DMS153 treated with DMSO at 0.1 percent for 48 hours (cell line): ENCODE data around the gene KCNJ6.
"Not testable (repeated sequence)": the region's sequence is repeated elsewhere in the genome, so short reads cannot be mapped to it uniquely, and the experiment has no call there.

Experiments used
- DNase-seq: peaks from one replicate; lab custom pipeline; 2025; ENCODE audit not compliant: unreplicated experiment; lab: John Stamatoyannopoulos, UW

The KCNJ6 gene

DNA sequence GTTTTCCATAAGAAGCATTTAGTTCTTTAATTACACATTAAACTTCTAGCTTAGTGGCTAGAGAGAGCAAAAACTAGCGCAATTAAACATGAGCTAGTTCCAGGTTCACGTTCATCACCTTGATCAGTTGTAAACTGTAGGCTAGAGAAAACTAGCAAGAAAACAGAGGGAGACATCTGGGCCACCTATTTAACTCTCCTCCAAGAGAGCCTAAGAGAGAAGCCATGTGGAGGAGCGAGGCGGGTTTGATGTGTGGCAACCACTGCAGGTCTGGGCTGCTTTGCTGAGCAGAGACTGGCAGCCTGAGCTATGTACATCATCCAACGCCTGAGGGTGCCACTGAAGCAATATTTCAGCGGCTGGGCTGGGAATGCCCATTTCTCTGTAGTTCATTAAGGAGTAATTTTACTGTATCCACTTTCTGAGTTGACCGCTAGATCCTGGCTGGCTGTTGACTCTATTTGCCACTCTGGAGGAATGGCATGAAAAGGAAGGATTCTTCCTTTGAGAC is 296.7 kb downstream of the KCNJ6 start:
- DNase-seq, result no peak

- no peak for DNase-seq
Observed at GRCh38 chr21:37618081-37618480, 298.2 kb downstream of the KCNJ6 start.

- no peak for DNase-seq
Observed at GRCh38 chr21:37615962-37616361, 300.3 kb downstream of the KCNJ6 start.

GRCh38 chr21:37614351-37614875 is 301.8 kb downstream of the KCNJ6 start:
- no peak for DNase-seq

- DNase-seq, result no peak
Observed at GRCh38 chr21:37607081-37607480, 309.2 kb downstream of the KCNJ6 start.

- no peak for DNase-seq
Observed at GRCh38 chr21:37606549-37606948, 309.7 kb downstream of the KCNJ6 start.

- no peak for DNase-seq
Observed at GRCh38 chr21:37605006-37605405, 311.3 kb downstream of the KCNJ6 start.

GRCh38 chr21:37603129-37603528 is 313.1 kb downstream of the KCNJ6 start:
- DNase-seq, result no peak

- DNase-seq, result no peak
Observed at GRCh38 chr21:37601915-37602314, 314.3 kb downstream of the KCNJ6 start.

GRCh38 chr21:37601027-37601426 is 315.2 kb downstream of the KCNJ6 start:
- no peak for DNase-seq

DNA sequence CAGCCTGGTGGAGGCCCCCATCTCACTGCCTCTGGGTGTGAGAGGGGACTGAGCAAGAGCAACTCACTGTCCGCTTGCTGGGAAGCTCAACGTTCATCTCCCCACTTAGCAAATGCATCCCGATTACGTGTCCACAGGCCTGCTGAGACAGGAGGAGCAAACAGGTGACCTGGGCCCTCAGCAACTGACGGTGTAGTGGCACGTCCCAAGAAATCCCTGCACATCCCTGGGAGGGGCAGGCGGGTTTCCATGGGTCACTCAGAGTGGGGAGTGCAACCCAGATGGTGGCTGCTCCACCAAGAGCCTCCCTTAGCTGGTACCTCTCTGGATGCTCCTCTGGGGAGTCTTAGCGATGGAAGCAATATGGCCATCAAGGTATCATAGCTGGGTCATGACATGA is 320.3 kb downstream of the KCNJ6 start:
- no peak for DNase-seq

GRCh38 chr21:37594472-37594951 is 321.7 kb downstream of the KCNJ6 start:
- no peak for DNase-seq

- no peak for DNase-seq
Observed at GRCh38 chr21:37593740-37594471, 322.4 kb downstream of the KCNJ6 start.

DNA sequence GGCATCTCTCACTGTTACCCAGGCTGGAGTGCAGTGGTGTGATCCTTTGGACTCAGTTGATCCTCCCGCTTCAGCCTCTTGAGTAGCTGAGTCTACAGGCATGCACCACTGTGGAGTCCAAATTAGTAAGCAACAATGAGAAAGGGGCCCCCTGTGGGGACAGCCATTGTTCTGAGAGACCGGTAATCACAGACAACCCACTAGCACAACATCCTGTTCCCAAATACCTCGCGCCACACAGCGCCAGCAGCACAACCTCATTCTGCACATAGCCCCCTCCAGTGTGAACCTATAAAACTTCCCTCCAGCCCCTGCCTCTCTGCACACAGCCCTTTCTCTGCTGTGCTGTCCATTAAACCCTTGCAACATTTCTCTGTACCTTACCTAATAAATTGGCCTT is 323.2 kb downstream of the KCNJ6 start:
- no peak for DNase-seq

- DNase-seq, result no peak
Observed at GRCh38 chr21:37592496-37592895, 323.8 kb downstream of the KCNJ6 start.

DNA sequence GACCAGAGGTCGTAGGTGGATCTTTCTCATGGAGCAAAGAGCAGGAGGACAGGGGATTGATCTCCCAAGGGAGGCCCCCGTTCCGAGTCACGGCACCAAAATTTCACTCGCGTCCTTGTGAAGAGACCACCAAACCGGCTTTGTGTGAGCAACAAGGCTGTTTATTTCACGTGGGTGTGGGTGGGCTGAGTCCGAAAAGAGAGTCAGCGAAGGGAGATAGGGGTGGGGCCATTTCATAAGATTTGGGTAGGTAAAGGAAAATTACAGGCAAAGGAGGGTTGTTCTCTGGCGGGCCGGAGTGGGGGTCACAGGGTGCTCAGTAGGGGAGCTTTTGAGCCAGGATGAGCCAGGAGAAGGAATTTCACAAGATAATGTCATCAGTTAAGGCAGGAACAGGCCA is 324.3 kb downstream of the KCNJ6 start:
- DNase-seq, result not testable (repeated sequence)

- DNase-seq, result not testable (repeated sequence)
Observed at GRCh38 chr21:37590836-37591235, 325.4 kb downstream of the KCNJ6 start.

DNA sequence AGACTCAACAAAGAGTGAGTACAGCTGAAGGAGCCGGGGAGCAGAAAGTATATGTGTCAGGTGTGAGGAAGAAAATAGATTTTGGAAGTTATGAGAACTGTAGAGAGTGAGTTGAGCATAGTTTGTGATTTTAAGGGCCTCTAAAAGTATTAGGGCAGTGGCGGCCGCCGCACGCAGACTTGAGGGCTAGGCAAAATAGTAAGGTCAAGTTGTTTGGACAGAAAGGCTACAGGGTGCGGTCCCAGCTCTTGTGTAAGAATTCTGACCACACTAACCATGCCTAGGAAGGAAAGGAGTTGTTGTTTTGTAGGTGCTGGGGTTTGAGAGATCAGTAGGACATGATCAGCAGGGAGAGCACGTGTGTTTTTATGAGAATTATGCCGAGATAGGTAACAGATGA is 327.6 kb downstream of the KCNJ6 start:
- not testable (repeated sequence) for DNase-seq

DNA sequence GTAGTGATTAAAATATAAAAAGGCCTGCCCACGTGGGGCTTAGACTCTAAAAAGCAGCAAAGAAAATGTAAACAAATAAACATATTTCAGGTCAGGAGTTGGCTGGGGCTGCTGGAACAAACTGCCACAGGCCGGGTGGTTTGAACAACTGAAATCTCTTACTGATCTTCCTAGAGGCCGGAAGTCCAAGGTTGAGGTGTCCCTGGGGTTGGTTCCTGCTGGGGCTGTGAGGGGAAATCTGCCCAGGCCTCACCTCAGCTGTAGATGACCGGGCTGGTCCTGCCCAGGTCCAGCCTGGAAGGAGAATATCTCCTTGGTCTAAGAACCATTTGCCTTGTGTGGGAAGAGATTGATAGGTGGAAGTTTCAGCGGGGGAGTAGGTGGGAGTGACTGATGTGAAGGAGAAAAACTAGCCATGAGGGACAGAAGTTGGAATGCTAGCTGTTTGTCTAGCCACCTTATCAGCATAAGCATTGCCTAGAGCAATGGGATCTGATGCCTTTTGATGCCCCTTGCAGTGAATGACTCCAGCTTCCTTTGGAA is 328.6 kb downstream of the KCNJ6 start:
- DNase-seq, result no peak

DNA sequence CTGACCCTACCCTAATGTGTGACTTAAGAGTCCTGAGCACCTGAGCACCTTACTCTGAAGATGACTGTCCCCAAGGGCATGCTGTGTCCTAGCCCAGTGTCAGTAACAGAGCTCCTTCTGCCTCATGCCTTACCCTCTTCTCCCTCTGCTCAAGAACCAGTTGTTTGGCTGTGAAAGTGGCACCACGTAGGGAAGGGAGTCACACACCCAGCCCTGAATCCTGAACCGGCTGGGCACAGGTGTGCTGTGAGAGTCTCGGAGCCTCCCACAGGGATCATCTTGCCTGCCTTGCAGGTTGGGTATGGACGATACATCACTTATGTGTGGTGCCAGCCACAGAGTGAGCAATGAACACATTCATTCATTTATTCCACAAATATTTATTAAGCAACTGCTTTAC is 329.1 kb downstream of the KCNJ6 start:
- no peak for DNase-seq

DNA sequence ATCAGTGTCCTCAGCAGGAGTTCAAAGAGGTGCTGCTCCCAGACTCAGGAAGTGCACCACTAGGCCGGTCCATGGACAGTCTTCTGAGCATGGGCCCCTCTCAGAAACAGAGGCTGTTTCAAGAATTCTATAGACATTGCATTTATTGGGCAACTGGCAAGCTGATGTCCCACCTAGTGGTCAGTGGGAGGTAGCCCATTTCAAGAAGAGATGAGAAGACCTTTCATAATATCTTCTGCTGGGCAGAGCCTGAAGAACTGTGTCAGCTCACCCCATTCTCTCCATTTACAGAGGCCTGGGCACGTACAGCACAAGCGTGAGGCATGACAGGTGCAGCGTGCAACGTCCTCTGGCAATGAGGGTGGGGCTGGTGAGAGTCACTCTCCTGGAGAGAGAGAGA is 333.7 kb downstream of the KCNJ6 start:
- no peak for DNase-seq

DNA sequence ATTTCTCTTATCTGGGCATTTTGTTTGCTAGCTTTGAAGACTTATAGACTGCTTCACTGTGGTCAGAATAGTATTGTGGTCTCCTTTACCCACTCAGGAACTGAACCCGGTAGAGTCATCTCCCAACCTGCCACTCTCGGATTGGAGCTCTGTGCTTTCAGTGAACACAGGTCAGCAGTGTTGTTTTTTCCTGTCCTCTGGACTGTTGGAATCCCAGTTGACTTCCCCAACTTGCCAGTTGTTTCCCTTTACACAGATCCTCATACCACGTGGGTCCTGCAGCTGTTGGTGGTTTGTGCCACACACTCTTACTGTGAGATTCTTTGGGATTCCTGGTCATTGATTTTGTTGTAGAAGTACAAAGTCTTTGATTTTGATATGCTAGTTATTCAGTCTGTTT is 335.6 kb downstream of the KCNJ6 start:
- DNase-seq, result no peak
